GM21717 (cell line): ENCODE results near the gene E2F7.

Experiments
- ATAC-seq: cut with Tn5 transposase; IDR thresholded peaks from one replicate; pipeline ENCODE4 v1.9.1; 2021; ENCODE audit warnings: mild to moderate bottlenecking, moderate library complexity; ENCODE audit not compliant: unreplicated experiment

The E2F7 gene

DNA sequence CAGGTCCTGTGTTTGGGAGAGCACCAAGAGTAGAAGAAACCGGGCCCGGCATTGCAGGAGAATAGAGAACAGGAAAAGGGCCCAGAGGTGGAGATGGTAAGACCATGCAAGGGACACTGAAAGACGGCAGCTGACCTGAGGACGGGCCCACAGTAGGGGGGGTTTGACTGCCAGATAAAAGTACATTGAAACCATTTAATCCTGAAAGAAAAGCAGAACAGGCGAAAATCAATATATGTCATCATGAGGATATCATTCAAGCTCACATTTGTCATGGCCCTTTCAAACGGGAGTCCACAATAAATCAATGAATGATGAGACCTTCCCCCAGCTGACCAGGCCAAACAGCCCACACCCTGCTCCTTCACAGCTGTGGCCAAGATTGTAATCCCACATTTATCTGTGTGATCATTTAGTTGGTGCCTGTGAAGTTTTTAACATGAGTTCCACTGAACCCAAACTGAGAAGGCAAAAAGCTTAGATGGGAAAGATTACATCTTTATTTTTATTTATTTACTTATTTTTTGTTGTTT, 39.5 kb downstream of the E2F7 start:
- ATAC-seq: no peak

GRCh38 chr12:77023501-77023900, 41.9 kb downstream of the E2F7 start:
- no peak for ATAC-seq

DNA sequence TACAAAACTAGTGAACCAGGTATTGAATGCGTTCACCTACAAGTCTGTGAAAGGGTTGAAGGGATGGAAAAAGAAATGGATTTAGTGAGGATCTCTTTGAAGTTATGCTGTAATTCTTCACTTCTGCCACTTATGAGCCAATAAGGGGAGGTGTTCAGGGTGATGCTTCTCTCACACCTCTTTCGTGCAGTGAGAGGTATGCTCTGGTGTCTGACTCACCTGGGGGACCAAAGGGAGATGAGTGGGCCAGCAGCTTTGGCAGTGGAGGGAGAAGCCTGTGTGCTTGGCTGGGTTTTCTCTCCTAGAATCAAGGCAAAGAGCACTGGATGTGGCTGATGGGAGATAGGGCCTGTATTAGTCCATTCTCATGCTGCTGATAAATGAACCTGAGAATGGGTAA, 45.4 kb downstream of the E2F7 start:
- no peak for ATAC-seq

- no peak for ATAC-seq
These were observed 48.8 kb downstream of the E2F7 start for GRCh38 chr12:77016606-77017005.

- no peak for ATAC-seq
These were observed 52.3 kb downstream of the E2F7 start for GRCh38 chr12:77013091-77013490.

DNA sequence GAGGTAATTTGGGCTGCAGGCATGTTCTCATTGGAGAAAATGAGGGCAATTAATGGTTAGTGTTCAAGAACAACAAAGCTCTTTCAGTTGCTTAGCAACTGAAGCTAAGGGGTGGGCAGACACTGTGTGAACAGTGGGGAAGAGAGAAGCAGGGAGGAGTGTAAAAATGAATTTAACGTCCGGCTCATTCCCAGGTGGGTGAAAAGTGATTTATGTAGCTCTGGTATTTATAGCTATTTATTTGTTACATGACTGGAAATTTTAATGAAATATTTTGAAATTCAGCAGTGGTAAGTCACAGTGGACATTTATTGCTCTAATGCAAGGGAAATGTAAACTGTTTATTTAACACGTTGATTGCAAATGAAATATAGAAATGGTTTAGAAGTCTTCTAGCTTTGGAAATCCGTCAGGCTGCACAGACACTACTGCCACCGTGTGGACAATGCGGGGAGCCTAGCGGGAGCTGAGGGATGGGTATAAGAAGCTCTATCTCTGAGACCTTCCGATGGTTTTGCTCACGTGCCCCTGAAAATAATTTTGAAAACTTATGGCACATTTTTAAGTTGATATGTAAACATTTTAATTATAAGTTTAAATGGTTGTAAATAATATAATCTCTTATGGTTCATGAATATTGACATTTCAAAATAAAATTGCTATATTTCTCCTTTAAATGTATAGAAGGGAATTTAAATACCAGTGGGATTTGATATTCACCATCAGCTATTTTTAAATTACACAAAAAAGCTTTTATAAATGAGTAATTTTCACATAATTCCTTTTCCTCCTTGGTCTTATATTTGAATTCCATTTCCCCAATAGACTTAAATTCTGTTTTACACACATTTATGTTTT, 54.4 kb downstream of the E2F7 start:
- peak; percentile 83 for ATAC-seq

- ATAC-seq: no peak
These were observed 57.9 kb downstream of the E2F7 start for GRCh38 chr12:77007476-77007875.

DNA sequence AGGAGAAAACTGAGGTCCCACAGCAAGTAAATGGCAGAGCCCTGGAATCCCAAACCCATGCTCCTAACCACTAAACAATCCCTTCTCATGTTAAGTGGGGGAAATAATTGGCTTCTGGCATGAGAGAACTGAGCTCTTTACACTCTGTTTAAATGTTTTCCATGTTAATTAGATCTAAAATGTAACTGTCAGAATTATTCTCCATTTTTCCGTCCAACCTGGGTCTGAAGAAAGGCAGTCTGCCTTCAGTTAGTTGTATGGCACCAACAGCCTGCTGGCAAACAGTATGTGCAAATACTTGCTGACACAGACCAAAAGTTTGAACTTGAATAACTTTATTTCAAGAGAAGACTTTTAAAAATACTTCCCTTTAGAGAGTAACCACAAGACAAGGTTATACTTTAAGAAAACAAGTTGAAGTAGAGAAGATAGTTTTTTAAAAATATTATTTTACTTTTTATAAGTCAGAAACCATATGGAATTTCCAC, 59.7 kb downstream of the E2F7 start:
- ATAC-seq: no peak

- no peak for ATAC-seq
These were observed 61.5 kb downstream of the E2F7 start for GRCh38 chr12:77003914-77004313.

- no peak for ATAC-seq
These were observed 62.1 kb downstream of the E2F7 start for GRCh38 chr12:77003246-77003645.

DNA sequence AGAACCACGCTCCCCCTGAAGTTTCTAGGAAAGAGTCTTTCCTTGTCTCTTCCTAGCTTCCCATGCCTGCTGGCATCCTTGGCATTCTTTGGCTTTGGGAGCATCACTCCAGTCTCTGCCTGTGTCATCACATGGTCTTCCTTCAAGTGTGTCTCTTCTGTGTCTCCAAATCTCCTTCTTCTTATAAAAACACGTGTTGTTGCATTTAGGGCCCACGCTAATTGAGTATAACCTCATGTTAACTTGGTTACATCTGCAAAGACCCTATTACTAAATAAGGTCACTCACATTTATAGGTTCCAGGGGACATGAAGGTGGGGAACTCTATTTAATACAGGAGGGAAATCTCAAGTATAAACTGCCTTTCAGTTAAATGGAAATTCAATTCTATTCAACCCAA, 63.0 kb downstream of the E2F7 start:
- no peak for ATAC-seq

- ATAC-seq: no peak
These were observed 64.1 kb downstream of the E2F7 start for GRCh38 chr12:77001276-77001675.

- ATAC-seq: no peak
These were observed 66.3 kb downstream of the E2F7 start for GRCh38 chr12:76998908-76999556.

GRCh38 chr12:76998386-76998785, 67.0 kb downstream of the E2F7 start:
- no peak for ATAC-seq

GRCh38 chr12:76997011-76997780, 68.2 kb downstream of the E2F7 start:
- ATAC-seq: no peak

GRCh38 chr12:76990716-76991115, 74.7 kb downstream of the E2F7 start:
- ATAC-seq: no peak

- ATAC-seq: no peak
These were observed 80.8 kb downstream of the E2F7 start for GRCh38 chr12:76984566-76984965.

DNA sequence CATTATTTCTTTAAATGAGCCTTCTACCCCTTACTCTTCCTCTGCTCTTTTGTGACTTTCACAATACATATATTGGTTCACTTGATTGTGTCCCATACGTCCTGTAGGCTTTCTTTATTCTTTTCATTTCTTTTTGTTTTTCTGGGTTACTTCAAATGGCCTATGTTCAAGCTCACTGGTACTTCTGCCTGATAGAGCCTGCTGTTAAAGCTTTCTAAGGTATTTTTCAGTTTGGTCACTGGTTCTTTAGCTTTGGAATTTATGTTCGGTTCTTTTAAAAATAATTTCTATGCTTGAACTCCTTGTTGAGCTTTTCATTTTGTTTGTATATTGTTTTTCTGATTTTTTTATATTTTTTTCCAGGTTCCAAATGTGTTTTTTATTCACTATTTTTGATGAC, 81.9 kb downstream of the E2F7 start:
- ATAC-seq: no peak

- ATAC-seq: no peak
These were observed 85.2 kb downstream of the E2F7 start for GRCh38 chr12:76980196-76980595.

- no peak for ATAC-seq
These were observed 88.5 kb downstream of the E2F7 start for GRCh38 chr12:76976777-76977382.
